D341Med (cell line): ENCODE measurements around the gene KIF1A.

Experiments used
- DNase-seq: peaks from one replicate; pipeline ENCODE4 v3.0.0; 2012; ENCODE audit warnings: low spot score

KIF1A gene

DNA sequence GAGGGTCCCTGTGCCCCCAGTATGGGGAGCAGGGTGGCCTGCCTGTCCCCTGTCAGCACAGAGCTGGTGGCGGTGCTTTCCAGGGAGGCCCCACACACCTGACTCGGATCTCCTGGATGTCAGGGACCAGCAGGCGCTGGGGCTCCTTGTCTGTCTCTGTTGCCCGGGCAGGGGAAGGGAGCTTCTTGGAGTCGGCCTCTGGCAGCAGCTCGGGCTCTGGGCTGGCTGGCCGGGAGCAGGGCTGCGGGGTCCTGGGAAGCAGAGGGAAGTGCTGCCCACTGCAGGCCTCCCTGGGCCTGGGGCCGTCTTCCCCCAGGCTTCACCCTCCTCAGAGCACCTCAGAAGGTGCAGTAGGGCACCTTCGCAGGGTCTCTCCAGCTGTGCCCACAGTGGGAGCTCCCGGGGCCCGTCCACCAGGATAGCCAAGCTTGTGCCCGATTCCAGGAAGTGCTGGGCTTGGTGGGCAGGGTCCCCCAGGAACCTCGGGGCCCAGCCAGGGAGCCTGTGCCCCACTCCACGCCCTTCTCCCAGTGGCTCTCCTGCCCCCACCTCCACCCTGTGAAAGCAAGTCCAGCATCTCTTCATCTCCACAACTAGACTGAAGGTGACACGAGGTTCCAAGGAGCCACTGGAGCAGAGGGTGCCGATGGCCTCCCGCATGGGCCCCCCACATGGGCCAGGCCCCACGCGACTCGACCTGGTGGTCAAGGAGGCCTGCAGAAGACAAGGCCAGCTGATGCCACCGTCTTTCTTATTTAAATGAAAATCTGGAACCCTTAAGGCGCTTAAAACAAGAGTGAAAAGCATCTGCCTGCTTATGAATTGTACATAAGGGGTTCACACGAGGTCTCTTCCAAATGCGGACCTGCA, 100.1 kb downstream of the KIF1A start:
- DNase-seq = no peak

DNA sequence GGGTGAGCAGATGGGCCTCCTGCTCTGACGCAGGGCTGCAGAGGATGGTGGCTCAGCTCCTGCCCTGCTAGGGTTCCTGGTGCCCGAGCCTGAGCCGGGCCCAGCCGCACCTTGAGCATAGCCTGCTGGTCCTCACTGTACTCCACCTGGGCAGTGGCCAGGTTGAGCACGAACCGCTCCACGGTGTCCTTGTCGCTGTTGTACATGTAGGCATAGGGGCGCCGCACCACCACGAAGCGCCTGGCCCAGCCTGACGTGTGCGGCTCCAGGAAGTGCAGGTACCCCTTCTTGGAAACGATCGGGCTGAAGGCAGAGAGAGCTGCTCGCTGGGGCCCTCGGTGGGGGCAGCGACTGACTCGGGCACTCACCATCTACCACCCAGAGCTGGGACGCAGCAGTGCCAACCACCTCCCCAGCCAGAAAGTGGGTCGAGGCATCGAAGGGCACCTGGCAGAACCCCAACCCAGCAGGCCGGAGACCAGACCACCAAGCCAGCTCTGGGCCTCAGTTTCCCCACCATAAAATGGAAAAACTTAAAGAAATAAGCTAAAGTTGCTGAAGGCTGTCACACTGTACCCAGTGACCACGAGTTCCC, 101.0 kb downstream of the KIF1A start:
- no peak for DNase-seq

GRCh38 chr2:240717681-240718581, 102.1 kb downstream of the KIF1A start:
- DNase-seq = no peak

DNA sequence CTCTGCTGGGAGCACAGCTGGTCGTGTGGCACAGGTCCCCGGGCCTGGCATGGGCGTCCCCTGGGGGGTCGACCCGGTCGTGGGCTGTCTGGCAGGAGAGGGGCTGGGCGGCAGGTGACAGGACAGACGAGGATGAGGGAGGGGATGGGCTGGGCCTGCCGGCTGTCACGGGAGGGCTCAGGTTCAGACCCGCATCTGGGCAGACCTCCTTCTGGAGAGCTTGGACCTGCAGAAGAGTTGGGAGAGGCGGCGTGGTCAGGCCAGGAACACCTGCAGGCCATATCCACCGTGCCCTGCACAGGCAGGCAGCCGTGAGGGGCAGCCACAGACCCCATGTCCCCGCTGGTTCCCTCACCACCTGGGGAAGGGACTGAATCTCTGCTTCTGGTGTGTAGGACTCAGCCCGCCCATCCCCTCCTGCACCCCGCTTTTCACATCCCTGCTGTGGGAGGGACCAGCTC, 102.8 kb downstream of the KIF1A start:
- DNase-seq = no peak

DNA sequence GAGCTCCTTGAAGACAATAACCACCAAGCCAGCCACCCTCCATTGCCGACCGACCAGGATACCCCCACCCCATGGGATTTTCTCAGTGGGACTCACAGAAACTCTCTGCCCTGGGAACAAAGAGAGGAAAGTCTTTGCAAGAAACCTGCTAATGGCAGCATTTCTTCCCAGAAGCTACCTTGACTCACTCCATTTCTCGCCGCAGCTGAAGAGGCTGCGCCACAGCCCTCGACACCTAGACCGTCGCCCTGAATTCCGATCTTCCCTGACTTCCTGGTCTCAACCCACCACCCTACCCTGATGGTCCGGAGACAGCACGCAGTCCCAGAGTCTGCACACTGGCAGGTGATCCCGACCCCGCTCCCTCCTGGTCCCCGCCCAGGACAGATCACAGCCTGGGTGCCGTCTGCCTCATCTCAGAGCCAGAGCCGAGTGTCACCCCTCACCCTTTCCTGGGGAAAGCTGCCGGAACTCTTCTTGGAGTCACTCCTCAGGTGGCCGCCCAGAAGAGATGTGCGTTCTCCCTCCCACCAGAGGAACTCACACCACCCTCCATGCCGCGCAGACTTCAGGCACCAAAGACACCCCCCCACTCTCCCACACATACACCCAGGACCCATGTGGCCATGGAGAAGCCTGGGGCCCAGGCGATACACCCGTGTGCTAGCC, 103.8 kb downstream of the KIF1A start:
- no peak for DNase-seq

- no peak for DNase-seq
These were observed 105.0 kb downstream of the KIF1A start for GRCh38 chr2:240714747-240715725.

GRCh38 chr2:240713928-240714746, 105.9 kb downstream of the KIF1A start:
- DNase-seq = no peak

DNA sequence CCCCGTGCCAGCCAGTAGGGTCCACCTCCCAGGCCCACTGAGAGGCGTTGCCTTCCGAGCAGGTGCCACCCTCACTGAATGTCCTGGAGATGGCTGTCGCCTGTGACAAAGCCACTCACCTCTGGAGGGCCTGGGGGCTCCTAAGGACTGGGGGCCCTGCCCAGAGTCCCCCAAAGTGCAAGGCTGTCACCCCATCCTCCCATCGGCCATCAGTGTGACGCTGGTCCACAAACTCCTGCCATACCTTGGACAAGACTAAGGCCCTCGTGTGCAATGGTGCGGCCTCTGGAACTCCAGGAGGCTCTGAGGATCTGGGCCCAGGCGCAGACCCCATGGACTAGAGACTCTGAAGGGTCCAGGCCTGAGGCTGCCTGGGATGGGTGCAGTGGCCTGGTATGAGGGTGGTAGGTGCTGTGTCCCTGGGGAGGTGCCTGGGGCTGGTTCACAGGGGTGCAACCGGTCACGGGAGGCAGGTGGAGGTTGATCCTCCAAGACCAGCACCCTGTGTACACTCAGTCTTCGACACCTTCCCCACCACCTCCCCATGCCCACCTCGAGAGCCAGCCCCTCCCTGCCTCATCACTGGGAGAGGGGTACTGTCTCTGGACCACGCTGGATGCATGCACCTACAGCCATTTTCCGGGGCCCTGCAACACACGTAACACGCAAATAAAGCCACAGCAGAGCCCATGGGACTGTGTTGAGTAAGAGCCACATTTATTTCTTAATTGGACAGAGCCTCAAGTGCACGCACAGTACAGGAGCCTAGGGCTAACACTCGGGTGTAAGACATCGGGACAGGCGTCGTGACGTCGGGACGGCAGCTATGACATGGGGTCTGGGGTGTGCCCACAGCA, 106.7 kb downstream of the KIF1A start:
- no peak for DNase-seq

DNA sequence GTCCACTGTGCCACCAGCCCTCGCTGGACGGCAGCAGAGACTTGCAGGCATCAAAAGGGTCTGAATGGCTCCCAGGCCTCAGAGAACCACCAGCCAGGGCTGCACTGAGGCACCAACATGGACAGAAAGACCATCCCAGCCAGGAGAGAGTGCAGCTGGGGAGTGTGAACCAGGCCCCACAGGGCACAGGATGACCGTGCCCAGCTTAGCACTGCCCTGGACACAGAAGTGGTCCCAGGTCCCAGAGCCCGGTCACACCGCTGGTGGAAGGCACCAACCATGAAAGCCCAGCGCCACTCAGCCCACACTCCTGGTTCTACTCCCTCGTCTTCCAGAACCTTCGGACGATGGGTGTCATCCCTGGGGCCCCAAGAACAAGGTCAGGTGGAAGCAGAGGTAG, 107.9 kb downstream of the KIF1A start:
- no peak for DNase-seq

DNA sequence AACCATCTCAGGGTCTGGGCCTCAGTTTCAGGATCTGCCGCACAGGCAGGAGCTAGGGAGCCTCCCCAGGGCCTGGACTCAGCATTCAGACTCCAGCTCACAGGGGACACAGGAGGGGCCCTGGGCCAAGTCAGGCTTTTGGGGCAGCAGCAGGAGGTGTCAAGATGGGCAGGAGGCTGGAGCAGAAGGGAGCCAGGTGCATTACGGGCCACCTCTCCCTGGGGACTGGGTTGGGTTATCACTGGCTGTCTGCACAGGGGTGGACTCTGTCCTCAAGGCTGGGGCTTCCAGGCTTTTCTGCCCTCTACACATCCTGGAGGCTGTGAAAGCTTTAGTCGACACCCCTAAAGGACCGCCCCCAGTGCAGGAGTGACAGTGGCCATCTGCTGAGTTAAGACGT, 108.3 kb downstream of the KIF1A start:
- DNase-seq = no peak

DNA sequence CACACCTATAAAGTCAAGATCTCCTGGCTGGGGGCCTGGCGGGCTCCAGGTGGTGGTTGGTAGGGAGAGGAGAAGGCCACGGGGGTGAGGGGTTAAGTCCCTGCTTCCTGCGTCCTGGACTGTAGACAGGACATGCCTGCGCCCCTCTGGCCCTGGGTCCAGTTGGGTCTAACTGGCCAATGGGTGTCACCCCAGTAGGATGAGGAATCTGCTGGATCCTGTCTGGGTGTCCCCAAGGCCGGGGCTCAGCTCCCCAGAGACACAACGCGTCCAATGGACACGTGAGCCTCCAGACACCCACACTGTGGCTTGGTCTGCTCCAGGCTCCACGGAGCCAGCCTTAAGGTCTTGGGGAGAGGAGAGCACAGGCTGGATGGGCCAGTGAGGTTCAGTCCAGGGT, 108.7 kb downstream of the KIF1A start:
- no peak for DNase-seq

DNA sequence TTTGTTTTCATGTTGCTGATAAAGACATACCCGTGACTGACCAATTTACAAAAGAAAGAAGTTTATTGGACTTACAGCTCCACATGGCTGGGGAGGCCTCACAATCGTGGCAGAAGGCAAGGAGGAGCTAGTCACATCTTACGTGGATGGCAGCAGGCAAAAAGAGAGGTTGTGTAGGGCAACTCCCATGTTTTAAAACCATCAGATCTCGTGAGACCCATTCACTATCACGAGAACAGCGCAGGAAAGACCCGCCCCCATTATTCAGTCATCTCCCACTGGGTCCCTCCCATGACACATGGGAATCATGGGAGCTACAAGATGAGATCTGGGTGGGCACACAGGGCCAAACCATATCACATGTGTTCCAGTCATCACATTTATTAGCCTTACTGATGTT, 111.6 kb downstream of the KIF1A start:
- DNase-seq = no peak

- no peak for DNase-seq
These were observed 112.2 kb downstream of the KIF1A start for GRCh38 chr2:240707821-240708220.

DNA sequence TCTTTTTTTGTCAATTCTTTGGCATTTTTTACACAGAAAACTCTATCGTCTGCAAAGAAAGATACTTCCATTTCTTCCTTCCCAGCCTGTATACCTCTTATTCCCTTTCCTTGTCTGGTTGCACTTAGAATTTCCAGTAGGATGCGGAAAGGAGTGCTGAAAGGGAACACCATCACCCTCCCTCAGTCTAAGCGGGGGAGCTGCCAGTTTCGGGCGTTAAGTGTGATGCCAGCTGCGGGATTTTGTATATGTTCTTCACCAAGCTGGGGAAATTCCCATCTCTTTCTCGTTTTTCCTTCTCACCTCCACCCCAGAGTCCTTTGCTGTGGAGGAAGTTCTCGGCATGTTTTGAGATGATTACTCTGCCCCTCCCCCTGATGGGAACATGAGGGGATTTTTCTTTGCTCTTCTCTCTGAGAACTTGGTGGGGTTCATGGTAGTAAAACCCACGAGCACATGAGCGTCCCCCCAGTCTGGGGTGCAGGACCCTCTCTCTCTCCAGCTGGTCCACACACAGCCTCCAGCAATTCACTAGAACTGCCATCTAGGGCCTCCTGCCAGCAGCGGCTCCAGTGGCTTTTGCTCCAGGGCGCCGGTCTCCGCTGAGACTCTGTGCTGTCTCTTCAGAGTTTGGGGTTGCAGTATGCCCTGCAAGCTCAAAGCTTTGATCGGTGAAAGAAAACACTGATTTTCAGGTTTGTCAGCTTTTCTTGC, 112.8 kb downstream of the KIF1A start:
- DNase-seq = no peak

GRCh38 chr2:240705204-240705791, 114.7 kb downstream of the KIF1A start:
- DNase-seq = no peak

DNA sequence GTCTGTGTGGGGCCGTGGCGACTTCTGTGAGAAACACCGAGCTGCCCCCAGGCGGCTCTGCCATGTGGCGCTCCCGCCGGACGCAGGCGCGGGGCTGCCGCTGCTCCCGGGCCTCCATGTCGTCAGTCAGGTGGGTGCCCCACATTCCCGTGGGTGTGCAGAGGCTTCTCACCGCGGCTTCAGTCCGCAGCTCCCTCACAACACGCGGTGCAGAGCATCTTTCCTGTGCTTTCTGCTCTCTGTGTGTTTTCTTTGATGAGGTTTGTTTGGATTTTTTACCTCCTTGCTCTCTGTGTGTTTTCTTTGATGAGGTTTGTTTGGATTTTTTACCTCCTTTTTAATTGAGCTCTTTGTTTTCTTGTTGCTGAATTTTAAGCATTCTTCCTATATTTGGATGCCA, 115.4 kb downstream of the KIF1A start:
- DNase-seq = no peak

DNA sequence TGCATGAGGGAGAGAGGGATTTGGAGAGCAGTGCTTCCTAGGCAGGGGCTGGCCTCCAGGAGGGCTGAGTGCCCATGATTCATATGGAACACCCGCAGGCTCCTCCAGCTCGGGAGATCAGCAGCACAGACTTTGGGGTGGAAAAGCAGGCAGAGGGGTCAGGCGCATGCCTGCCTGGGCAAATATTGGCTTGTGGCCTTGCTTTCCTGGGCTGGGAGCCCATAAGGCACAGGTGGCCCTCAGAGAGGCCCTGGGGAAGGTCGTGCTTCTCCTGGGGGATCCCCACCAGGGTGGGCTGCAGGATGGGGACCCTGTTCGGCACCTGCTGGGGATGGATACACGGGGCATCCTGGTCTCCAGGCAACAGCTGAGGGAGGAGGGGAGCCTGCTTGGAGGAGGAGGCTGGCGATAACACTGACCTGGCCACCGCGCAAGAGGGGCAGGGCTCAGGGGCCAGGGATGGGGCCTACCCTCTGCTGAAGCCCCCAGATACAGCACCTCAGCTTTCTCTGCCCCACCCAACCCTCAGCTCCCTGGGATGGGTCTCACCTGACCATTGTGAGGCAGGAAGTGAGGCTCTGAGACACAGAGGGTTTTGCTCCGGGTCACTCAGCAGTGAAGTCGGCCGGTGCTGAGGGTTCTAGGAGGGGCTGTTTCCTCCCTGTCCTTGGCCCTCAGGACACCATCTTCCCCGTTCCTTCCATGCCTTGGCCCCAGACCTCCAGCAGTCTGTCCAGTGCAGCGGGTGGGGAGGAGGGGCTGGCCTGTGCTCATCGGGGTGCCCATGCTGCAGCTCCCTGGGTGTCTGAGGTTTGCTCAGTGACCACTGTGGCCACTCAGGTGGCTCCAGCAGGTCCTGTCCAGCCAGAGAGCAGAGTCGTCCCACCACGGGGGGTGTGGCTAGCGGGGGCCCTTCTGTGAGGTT, 116.3 kb downstream of the KIF1A start:
- no peak for DNase-seq
